Measurements from ENCODE around the gene DRD1.

Gene DRD1

DNA sequence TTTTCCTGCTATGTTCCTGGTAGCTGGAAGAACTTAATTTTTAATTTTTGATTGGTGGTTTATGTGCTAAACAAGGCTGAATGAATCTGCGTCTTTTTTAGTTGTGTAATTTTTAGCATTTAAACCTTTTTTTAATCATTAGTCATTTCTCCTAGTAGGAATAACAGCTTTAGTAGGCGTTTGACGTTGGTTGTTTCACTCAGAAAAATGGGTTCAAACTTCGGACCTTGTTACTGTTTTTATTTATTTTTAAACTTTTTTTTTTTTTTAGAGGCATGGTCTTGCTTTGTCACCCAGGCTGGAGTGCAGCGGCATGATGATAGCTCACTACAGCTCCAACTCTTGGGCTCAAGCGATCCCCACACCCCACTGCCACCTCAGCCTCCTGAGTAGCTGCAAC, 47.2 kb upstream of the DRD1 start:
- no peak overlapping the region for H3K27ac ChIP-seq (replicated peaks)
- no peaks in the 10 kb centered on the region for H3K27me3 ChIP-seq (ENCODE audit: insufficient read depth, poor library complexity, severe bottlenecking)
- TF ChIP-seq, protein P1, sequence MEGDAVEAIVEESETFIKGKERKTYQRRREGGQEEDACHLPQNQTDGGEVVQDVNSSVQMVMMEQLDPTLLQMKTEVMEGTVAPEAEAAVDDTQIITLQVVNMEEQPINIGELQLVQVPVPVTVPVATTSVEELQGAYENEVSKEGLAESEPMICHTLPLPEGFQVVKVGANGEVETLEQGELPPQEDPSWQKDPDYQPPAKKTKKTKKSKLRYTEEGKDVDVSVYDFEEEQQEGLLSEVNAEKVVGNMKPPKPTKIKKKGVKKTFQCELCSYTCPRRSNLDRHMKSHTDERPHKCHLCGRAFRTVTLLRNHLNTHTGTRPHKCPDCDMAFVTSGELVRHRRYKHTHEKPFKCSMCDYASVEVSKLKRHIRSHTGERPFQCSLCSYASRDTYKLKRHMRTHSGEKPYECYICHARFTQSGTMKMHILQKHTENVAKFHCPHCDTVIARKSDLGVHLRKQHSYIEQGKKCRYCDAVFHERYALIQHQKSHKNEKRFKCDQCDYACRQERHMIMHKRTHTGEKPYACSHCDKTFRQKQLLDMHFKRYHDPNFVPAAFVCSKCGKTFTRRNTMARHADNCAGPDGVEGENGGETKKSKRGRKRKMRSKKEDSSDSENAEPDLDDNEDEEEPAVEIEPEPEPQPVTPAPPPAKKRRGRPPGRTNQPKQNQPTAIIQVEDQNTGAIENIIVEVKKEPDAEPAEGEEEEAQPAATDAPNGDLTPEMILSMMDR (IDR thresholded peaks at IDR 0.05; ENCODE audit: insufficient read depth, low read length): no peak
- TF ChIP-seq GABPA (IDR thresholded peaks at IDR 0.05; ENCODE audit: low read depth): no peak
- TF ChIP-seq REST (IDR thresholded peaks at IDR 0.05; ENCODE audit: insufficient replicate concordance, low read depth): no peak
- TF ChIP-seq SPI1 (IDR thresholded peaks at IDR 0.05; ENCODE audit: borderline replicate concordance, low read depth): no peak
- no peak for TF ChIP-seq POLR2AphosphoS5 (IDR thresholded peaks at IDR 0.05; ENCODE audit: low read depth)
- H3K4me3 ChIP-seq (replicated peaks; ENCODE audit: insufficient read depth, low read length): no peak overlapping the region
- no peak for DNase-seq (ENCODE audit: low read depth in 1 of 2, low spot score in 1 of 2)

GRCh38 chr5:175489693-175490443, 45.9 kb upstream of the DRD1 start:
- no peak overlapping the region for H3K4me3 ChIP-seq (replicated peaks; ENCODE audit: insufficient read depth, low read length)
- no peak for TF ChIP-seq GABPA (IDR thresholded peaks at IDR 0.05; ENCODE audit: low read depth)
- peak; percentile 57 for TF ChIP-seq SPI1 (IDR thresholded peaks at IDR 0.05; ENCODE audit: borderline replicate concordance, low read depth)
- H3K27me3 ChIP-seq (ENCODE audit: insufficient read depth, poor library complexity, severe bottlenecking): no peaks in the 10 kb centered on the region
- DNase-seq (ENCODE audit: low read depth in 1 of 2, low spot score in 1 of 2): peak in 1 of 2 experiments; percentile 16
- peak overlapping the region; percentile 30; the same call in 1 of the 2 replicates for H3K27ac ChIP-seq (replicated peaks)

- Histone ChIP-seq H3K4me3 (replicated peaks; ENCODE audit: insufficient read depth, low read length) (no peak overlapping the region), H3K27ac (replicated peaks) (no peak overlapping the region), H3K27me3 (ENCODE audit: insufficient read depth, poor library complexity, severe bottlenecking) (no peaks in the 10 kb centered on the region)
- DNase-seq (ENCODE audit: low read depth in 1 of 2, low spot score in 1 of 2): no peak
- TF ChIP-seq SPI1 (IDR thresholded peaks at IDR 0.05; ENCODE audit: borderline replicate concordance, low read depth): no peak
- TF ChIP-seq POLR2AphosphoS5 (IDR thresholded peaks at IDR 0.05; ENCODE audit: low read depth): no peak
Measured at GRCh38 chr5:175487514-175488222, 43.7 kb upstream of the DRD1 start.

GRCh38 chr5:175485631-175486030, 41.6 kb upstream of the DRD1 start:
- DNase-seq (ENCODE audit: low read depth in 1 of 2, low spot score in 1 of 2): no peak

More at GRCh38 chr5:175485631-175486030, 41.6 kb upstream of the DRD1 start:
- Histone ChIP-seq H3K27ac (replicated peaks) (no peak overlapping the region), H3K4me3 (replicated peaks; ENCODE audit: insufficient read depth, low read length) (no peak overlapping the region), H3K27me3 (ENCODE audit: insufficient read depth, poor library complexity, severe bottlenecking) (no peaks in the 10 kb centered on the region)
- TF ChIP-seq REST (IDR thresholded peaks at IDR 0.05; ENCODE audit: insufficient replicate concordance, low read depth) (no peak), SPI1 (IDR thresholded peaks at IDR 0.05; ENCODE audit: borderline replicate concordance, low read depth) (no peak), GABPA (IDR thresholded peaks at IDR 0.05; ENCODE audit: low read depth) (no peak), POLR2AphosphoS5 (IDR thresholded peaks at IDR 0.05; ENCODE audit: low read depth) (no peak)
- TF ChIP-seq, protein P1 (IDR thresholded peaks at IDR 0.05; ENCODE audit: insufficient read depth, low read length): no peak

Measured in HL-60 (cell line).